Fibroblast of lung (primary cell): ENCODE measurements around the gene PSMB2. TPM values are rescaled to one million over a fixed set of nuclear protein-coding genes. Genes with fewer than 3 reads are reported as not detected.
A peak's percentile ranks its signal among the peaks of the same experiment; 100 is the strongest.

ENCODE experiments used
- DNase-seq, 2 donors: peaks; one replicate each; pipeline versions ENCODE4 v3.0.0 to v3.0.0-alpha.2; 2010; ENCODE audit warnings: low read depth in 2 of 2
- H2AFZ ChIP-seq: 2 replicates; pipeline ENCODE4 v1.5.1; 2012; ENCODE audit warnings: low read length, control low read depth, inconsistent platforms
- H3K27ac ChIP-seq: 2 replicates; pipeline ENCODE4 v1.5.1; 2011; ENCODE audit warnings: low read length, control low read depth; ENCODE audit not compliant: insufficient read depth
- H3K27me3 ChIP-seq: 2 replicates; pipeline ENCODE4 v1.5.1; 2011; ENCODE audit warnings: mild to moderate bottlenecking, low read length; ENCODE audit not compliant: control insufficient read depth, insufficient read depth
- H3K36me3 ChIP-seq: 2 replicates; pipeline ENCODE4 v1.5.1; 2011; ENCODE audit warnings: low read length; ENCODE audit not compliant: control insufficient read depth, insufficient read depth
- H3K4me1 ChIP-seq: 2 replicates; pipeline ENCODE4 v1.5.1; 2011; ENCODE audit warnings: low read length; ENCODE audit not compliant: control insufficient read depth, insufficient read depth; ENCODE audit errors: extremely low read depth
- H3K4me2 ChIP-seq: 2 replicates; pipeline ENCODE4 v1.5.1; 2011; ENCODE audit warnings: low read length, control low read depth; ENCODE audit not compliant: insufficient read depth; ENCODE audit errors: extremely low read depth
- H3K4me3 ChIP-seq, 4 experiments: fragments of 200-600 bp in 1 of 4; sonication (generic) in 1 of 4; replicated peaks in 1 of 4; 2 replicates each; pipeline ENCODE4 v1.5.1; 2011 to 2016; ENCODE audit warnings: low read length in 4 of 4, low read depth in 3 of 4, mild to moderate bottlenecking in 3 of 4, control low read depth in 2 of 4, inconsistent platforms in 1 of 4, mixed read lengths in 1 of 4; ENCODE audit not compliant: insufficient read depth in 1 of 4; ENCODE audit errors: control extremely low read depth in 1 of 4
- H3K79me2 ChIP-seq: 2 replicates; pipeline ENCODE4 v1.5.1; 2012; ENCODE audit warnings: mild to moderate bottlenecking, low read length, inconsistent platforms; ENCODE audit not compliant: control insufficient read depth, insufficient read depth
- H3K9ac ChIP-seq: 2 replicates; pipeline ENCODE4 v1.5.1; 2011; ENCODE audit warnings: mild to moderate bottlenecking, low read length, control low read depth; ENCODE audit not compliant: insufficient read depth
- H3K9me3 ChIP-seq: 2 replicates; pipeline ENCODE4 v1.5.1; 2012; ENCODE audit warnings: low read depth, low read length; ENCODE audit not compliant: control insufficient read depth, insufficient read depth
- H4K20me1 ChIP-seq: 2 replicates; pipeline ENCODE4 v1.5.1; 2011; ENCODE audit warnings: low read length; ENCODE audit not compliant: control insufficient read depth, insufficient read depth; ENCODE audit errors: extremely low read depth
- CTCF ChIP-seq, 2 donors: IDR thresholded peaks in 1 of 2; conservative IDR thresholded peaks in 1 of 2; 1 replicate in 1 of 2; 2 replicates in 1 of 2; pipeline ENCODE4 v1.5.1; 2011 to 2012; ENCODE audit warnings: low read length in 2 of 2, control low read depth in 1 of 2, inconsistent platforms in 1 of 2, low read depth in 1 of 2, mild to moderate bottlenecking in 1 of 2
- EZH2 ChIP-seq: IDR thresholded peaks from 2 replicates; pipeline ENCODE4 v1.5.1; 2012; ENCODE audit warnings: low read length, control low read depth, mild to moderate bottlenecking; ENCODE audit errors: missing control alignments
- polyA plus RNA-seq, 2 donors: library from polyadenylated mRNA; depleted of rRNA in 1 of 2; stranded (reverse) in 1 of 2; unstranded in 1 of 2; fragments of >200 nt; gene quantifications; 2 replicates each; pipeline ENCODE4 v1.2.1, GENCODE V29; 2011 to 2012; ENCODE audit warnings: missing spikeins in 1 of 2
- total RNA-seq: library from RNA; depleted of rRNA; stranded (reverse); fragments of >200 nt; gene quantifications from 2 replicates; pipeline ENCODE4 v1.2.1, GENCODE V29; 2014

PSMB2 gene
- total and polyA plus RNA-seq, 2 donors (not counting 1 experiment from before 2014, with no cell fraction given), result 18.3 to 66.8 TPM

GRCh38 chr1:35640380-35641232 is 720 bp downstream of the PSMB2 start:
- Histone ChIP-seq H3K4me1 (peaks cover 2% of the 10 kb centered on the region), H3K4me3 (peak overlapping the region; percentile 66 to 94 (median 88)), H3K27ac (peak overlapping the region; percentile 80), H3K36me3 (no peaks in the 10 kb centered on the region), H3K79me2 (peaks cover 55% of the 10 kb centered on the region), H3K9ac (peak overlapping the region; percentile 69), H3K9me3 (no peaks in the 10 kb centered on the region), H3K4me2 (peak overlapping the region; percentile 82), H2AFZ (no peak overlapping the region), H3K27me3 (peaks cover 6% of the 10 kb centered on the region), H4K20me1 (no peaks in the 10 kb centered on the region)
- DNase-seq, result no peak
- no peak for TF ChIP-seq CTCF (conservative IDR thresholded peaks at IDR 0.05 in 1 of 2, IDR thresholded peaks at IDR 0.05 in 1 of 2; ENCODE audit: low read depth in 1 of 2, low read length in 2 of 2)
- no peak for TF ChIP-seq EZH2

GRCh38 chr1:35637401-35637809 is 3.9 kb downstream of the PSMB2 start:
- Histone ChIP-seq H3K9ac (peak overlapping the region; percentile 39), H3K27ac (peak overlapping the region; percentile 62), H3K4me2 (peak overlapping the region; percentile 93), H3K36me3 (no peaks in the 10 kb centered on the region), H2AFZ (no peak overlapping the region), H3K79me2 (peaks cover 63% of the 10 kb centered on the region), H4K20me1 (no peaks in the 10 kb centered on the region), H3K27me3 (no peaks in the 10 kb centered on the region), H3K4me1 (peaks cover 2% of the 10 kb centered on the region), H3K9me3 (no peaks in the 10 kb centered on the region), H3K4me3 (peak overlapping the region; percentile 32 to 73 (median 60))
- DNase-seq, result peak; percentile 57 to 62
- no peak for TF ChIP-seq CTCF (conservative IDR thresholded peaks at IDR 0.05 in 1 of 2, IDR thresholded peaks at IDR 0.05 in 1 of 2; ENCODE audit: low read depth in 1 of 2, low read length in 2 of 2)
- TF ChIP-seq EZH2, result no peak

- TF ChIP-seq CTCF (conservative IDR thresholded peaks at IDR 0.05 in 1 of 2, IDR thresholded peaks at IDR 0.05 in 1 of 2; ENCODE audit: low read depth in 1 of 2, low read length in 2 of 2), result no peak
- no peak for TF ChIP-seq EZH2
- DNase-seq, result peak in 1 of 2 donors; percentile 61
- Histone ChIP-seq H3K9ac (no peak overlapping the region), H3K27ac (no peak overlapping the region), H3K9me3 (no peaks in the 10 kb centered on the region), H3K79me2 (peaks cover 37% of the 10 kb centered on the region), H3K4me3 (no peak overlapping the region), H3K4me2 (no peak overlapping the region), H3K36me3 (peaks cover 2% of the 10 kb centered on the region), H3K4me1 (no peaks in the 10 kb centered on the region), H2AFZ (no peak overlapping the region), H3K27me3 (no peaks in the 10 kb centered on the region), H4K20me1 (no peaks in the 10 kb centered on the region)
These were observed 7.8 kb downstream of the PSMB2 start for GRCh38 chr1:35633547-35633946.
